Lung microvascular endothelial cell (primary cell): ENCODE results near the gene IL17D. TPM values are rescaled to one million over a fixed set of nuclear protein-coding genes. Genes with fewer than 3 reads are reported as not detected.
"Not testable (repeated sequence)": the region's sequence is repeated elsewhere in the genome, so short reads cannot be mapped to it uniquely, and the experiment has no call there.

ENCODE experiments used
- DNase-seq, 2 donors: peaks; one replicate each; pipeline versions ENCODE4 v3.0.0 to v3.0.0-alpha.2; 2010; ENCODE audit warnings: low read depth in 2 of 2
- total RNA-seq: library from RNA; depleted of rRNA; stranded (reverse); fragments of >200 nt; gene quantifications from 2 replicates; pipeline ENCODE4 v1.2.1, GENCODE V29; 2014

Gene IL17D
- 2.4 and 3.4 TPM in 2 replicates for total RNA-seq

DNA sequence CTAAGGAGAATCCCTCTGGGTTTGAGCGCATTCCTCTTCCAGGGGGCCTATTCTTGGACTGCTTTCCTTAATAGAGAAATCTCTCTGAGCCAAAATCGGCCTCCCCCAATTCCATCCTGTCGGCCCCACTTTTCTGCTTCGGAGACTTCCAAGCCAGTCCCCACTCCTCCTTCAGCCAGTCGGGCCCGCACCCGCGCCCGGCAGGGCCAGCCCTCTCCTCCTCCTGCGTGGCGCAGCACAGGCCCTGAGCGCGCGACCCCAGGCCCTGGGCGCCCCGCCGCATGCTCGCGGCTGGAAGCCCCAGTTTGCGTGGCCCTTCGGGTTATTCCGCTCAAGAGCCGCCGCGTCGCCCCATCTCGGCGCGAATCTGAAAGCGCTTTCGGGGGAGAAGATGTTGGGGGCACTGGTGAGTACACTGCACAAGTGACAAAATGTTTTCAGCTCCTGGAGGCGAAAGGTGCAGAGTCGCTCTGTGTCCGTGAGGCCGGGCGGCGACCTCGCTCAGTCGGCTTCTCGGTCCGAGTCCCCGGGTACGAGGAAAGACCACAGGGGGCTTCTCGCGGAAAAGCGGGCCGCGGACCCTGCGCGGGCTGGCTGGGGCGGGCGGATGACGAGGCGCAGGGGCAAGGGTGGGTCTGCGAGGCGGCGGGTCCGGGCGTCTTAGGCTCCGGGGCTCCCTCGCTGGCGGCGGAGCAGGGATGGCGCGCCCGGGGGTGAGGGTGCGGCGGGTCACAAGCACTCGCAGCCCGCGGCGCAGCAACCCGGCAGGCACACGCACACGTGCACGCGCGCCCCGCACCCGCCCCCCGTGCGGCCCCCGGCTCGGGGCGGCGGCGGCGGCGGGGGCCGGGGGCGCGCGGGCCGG, at the start of gene IL17D:
IL17D (plus strand) TSS at position 785 of the 865 bp plus-strand sequence. CDS start 303 bp downstream, outside the sequence.
- peak; percentile 29 to 36 for DNase-seq

DNA sequence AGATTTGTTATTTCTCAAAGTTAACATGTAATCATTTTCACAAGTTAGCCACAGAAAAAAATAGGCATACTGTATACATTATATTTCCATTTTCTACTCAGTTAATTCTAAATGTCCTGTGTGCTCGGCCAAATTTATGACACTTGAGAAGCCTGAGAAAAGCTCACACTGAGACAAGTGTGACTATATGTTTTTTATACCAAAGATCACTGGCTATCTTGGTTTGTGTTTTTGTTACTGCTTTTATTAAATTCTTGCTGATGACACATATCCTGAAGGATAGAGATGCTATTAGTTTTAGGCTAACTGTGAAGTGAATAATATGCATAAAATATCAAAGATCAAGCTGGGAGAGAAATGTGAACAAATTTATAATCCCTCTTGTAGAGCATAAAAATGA, 49.3 kb upstream of the IL17D start:
- DNase-seq = peak; percentile 3 to 68

DNA sequence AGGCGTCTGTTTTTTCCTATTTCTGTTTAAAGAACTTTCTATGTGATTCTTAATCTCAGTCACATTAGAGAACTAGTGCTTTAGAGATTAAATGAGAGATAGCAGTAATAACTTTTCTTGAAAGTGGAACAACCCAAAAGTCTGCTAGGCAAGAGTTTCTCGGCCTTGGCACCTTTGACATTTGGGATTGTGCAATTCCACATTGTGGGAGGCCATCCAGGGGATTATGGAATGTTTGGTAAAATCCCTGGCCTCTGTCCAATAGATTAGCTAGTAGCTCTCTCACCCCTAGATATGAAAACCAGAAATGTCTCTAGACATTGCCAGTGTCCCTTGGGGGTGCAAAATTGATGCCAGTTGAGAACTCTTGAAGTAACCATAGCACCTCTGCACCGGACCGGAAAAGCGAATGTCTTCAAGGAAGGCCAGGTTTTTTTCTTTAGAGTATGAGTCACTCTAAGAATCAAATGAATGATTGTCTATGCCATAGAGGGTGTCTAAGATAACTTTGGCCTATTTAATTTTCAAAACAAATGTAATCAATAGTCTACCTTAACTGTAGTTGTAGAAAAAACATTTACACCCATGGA, 45.0 kb upstream of the IL17D start:
- no peak for DNase-seq

DNA sequence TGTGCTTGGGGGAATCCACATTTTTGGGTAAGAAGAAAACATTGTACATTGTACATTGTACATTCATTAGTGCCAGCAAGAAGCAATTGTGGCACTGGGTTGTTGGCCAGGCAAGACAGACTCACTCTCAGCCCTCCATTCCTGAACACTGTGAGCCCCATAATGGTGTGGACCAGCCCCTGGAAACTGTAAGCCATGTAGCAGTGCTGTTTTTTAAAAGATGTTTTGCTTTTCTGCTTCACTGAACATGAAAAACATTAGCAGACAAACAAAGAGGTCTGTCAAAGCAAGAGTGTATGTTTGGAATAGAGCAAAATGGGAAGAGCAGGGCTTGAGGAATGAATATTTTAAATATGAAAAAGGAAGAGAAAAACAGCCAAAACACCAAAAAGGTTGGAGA, 39.1 kb upstream of the IL17D start:
- no peak for DNase-seq

DNA sequence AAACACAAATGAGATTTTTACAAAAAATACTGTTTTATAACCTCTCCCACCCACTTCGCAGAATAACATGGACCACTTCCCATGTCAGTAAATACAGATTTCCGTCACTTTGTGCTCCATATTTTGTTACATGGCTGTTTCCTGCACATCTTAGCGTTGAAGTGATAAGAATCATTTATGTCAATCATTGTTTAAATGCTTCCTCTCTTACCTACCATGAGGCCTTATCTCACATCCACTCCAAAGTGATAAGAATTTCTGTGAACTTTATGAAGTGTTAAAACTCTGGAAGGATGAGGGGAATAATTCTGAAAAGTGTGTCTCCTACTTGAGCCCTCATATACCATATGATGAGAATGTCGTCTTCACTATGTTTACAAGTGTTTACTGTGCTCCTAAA, 36.6 kb upstream of the IL17D start:
- no peak for DNase-seq

DNA sequence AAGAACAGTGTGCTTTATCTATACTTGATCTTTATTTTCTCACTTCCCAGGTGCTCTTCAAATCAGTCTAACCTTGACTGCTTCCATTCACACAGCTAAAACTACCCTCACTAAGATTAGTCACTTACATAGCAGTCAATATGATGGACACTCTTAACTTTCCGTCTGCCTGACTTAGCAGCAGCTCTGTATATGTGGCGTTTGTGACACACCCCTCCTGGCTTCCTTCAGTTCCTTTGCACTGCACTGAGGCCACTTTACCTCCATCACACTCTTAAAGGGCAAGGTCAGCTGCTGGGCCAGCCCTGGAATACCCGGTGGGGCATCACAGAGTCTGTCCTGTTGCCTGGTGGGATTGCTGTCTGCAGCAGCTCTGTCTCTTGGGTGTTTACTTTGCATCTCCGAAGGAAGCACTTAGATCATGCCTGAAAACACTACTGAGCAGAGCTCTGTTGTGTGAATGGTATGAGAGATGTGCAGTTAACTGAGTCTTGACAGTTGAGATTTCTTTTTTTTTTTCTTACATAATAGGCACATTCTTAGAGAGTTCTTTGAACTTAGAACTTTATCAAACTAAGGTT, 35.6 kb upstream of the IL17D start:
- DNase-seq = peak in 1 of 2 donors; percentile 17

DNA sequence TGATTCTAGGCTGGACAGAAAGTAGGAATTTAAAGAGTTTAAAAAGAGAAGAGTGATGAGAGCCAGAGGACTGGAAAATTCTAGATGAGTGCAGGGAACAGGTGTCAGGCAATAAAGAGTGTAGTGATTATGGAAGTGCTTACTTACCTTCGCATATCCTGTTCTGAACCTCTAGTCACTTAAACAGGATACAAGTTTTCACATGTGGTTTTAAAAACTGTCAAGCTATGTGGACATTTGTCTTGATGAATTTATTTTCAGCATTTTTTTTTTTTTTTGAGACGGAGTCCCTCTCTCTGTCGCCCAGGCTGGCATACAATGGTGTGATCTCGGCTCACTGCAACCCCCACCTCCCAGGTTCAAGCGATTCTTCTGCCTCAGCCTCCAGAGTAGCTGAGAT, 34.3 kb upstream of the IL17D start:
- no peak for DNase-seq

GRCh38 chr13:20671789-20672188, 31.7 kb upstream of the IL17D start:
- DNase-seq = no peak

GRCh38 chr13:20672772-20673171, 30.7 kb upstream of the IL17D start:
- no peak for DNase-seq

- DNase-seq = no peak
These were observed 29.8 kb upstream of the IL17D start for GRCh38 chr13:20673715-20674114.

GRCh38 chr13:20676213-20676612, 27.3 kb upstream of the IL17D start:
- no peak for DNase-seq

GRCh38 chr13:20678606-20679005, 24.9 kb upstream of the IL17D start:
- DNase-seq = not testable (repeated sequence)

DNA sequence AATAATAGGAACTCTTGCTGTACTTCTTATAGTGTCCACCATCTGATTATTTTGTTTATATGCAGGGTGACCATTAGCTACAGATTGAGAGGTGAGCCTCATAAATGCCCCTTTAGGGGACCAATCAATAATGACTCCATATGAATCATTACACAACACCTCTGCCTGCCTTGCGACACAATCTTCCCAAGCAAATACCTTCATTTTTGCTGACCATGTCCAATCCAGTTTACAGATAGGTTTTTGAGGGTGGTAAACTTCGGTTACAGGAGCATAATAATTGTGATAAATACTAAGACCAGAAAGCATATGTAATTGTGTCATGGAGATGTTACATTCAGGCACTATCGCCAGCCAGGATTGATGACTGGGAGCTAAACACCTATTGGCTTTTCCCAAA, 23.6 kb upstream of the IL17D start:
- no peak for DNase-seq

DNA sequence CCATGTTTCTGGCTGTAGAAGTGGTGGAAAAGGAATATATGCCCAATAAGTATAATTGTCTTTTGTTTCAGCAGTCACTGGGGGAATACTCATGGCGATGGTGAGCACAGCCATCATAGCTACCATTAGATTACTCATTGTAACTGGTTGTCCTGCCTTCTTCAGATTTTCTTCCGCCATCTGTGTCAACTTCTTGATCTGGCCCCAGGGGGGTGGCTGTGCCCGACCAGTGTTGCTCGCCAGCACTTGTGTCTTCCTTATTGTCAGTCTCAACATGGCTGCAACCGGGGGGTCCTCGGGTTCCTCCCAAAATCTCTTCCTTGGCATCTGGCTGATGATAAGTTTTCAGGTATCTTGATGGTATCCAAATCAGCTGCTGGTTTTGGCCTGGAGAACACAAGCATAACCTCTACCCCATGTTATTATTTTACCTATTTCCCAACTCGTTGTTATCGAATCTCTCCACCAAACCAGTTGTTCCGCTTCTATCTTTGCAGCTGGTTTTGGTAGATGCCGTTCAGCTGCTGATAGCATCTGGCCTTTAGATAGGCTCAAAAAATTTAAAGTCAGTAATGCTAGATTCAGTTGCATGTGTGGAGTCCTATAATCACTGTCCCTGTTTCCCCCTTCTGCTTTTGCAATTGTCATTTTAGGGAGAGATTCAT, 23.0 kb upstream of the IL17D start:
- DNase-seq = no peak

GRCh38 chr13:20681481-20681880, 22.0 kb upstream of the IL17D start:
- not testable (repeated sequence) for DNase-seq

DNA sequence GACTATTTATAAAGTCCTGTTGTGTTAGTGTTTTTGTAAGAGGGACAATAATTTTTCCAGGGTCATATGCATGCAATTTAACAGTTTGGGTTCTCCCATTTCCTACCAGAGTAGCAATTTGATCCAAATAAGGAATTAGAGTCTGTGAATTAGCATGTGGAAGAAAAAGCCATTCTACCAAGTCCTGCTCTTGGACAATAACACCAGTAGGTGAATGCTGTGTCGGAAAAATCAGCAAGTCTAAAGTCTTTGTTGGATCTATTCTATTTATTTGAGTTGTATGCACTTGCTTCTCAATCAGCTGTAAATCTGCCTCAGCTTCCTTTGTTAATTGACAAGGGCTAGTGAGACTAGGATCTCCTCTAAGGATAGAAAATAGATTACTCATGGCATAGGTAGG, 21.4 kb upstream of the IL17D start:
- no peak for DNase-seq

- no peak for DNase-seq
These were observed 19.5 kb upstream of the IL17D start for GRCh38 chr13:20684041-20684440.

GRCh38 chr13:20684546-20684945, 19.0 kb upstream of the IL17D start:
- no peak for DNase-seq

DNA sequence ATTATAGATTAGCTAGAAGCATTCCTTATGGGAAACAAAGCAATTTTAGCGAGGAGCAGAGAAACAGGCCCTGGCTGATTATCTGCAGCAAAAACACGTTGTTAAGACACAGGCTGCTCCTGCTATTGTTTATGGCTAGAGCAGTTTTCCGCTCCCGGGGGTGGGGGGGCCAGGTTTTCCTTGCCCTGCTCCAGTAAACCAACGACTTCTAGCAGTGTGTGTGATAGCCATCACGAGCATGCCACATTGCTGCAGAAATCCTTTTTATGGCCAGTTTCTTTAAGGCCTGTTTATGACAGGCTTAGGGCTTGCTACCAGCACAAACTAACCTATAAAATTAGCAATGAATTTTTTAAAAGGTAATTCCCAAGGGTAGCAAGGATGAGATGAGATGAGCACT, 18.4 kb upstream of the IL17D start:
- DNase-seq = no peak

DNA sequence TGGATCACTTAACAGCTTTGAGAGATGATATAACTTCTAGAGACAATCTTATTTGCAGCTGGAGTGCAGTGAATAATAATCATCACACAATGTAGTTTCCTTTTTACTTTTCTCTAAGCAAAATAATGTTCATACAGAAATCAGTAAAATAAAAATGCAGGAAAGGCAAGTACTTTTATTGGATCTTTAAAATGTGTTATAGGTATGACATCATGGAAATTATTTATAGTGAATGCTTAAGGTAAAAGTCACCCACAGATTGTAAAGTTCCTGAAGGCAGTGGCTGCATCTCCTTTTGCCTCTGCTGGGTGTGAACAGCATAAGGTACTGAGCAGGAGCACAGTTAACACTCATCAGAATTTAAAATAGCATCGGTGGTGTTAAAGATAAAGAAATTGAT, 17.3 kb upstream of the IL17D start:
- DNase-seq = no peak

DNA sequence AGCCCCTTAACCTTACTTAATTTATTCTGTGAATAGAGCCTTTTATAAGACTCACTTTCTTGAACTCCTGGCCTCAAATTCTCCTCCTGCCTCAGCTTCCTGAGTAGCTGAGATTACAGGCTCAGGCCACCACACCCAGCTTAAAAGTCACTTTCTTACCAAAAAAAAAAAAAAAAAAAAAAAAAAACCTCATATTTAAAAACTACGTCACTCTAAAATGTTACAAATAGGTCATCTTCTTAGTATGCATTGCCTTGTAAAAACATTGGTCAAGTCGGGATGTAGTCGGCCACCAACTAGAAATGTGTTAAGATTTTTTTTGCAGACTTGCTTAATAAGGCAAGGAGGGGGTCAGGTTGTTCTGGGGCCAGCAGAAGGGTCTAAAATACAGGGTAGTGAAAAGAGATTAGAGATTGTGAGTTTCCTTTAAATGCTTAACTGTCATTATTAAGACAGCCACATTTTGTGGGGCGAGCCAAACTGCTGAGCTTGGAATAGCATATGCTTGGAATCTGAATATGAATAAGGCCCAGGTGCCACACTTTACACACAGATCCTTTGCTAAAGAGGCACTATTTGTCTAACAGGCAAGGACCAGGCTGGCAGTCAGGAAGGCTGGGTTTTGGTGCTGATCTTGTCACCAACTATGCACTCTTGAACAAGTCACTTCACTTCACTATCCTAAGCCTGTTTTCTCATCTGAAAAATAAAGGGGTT, 16.5 kb upstream of the IL17D start:
- DNase-seq = peak in 1 of 2 donors; percentile 20

DNA sequence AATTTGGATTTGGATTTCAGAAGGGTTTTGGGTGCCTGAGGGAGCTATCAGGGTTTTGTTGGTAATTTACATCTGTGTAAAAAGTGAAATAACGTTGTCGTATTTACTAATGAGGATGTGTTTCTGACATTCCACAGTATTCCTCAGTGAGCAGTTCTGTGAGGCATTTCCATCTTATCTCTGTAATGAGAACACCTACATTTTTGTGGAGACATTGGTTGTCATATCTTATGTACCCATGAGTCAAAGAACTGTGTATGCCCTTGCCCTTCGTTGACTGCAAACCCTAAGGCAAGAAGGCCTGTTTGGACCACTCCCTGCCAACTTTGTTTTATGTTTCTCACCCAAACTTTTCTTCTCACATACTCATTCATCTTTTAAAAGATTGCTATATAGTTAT, 14.2 kb upstream of the IL17D start:
- no peak for DNase-seq
